ENCODE results near the gene SFXN5. TPM values are rescaled to one million over a fixed set of nuclear protein-coding genes. Genes with fewer than 3 reads are reported as not detected.
A peak's percentile ranks its signal among the peaks of the same experiment; 100 is the strongest.

SFXN5 gene
- total and polyA plus RNA-seq, 2 of the 8 experiments (the other 6 are each of a cell fraction or from before 2014, with no cell fraction given), result 29.3 to 33.1 TPM

- TF ChIP-seq CTBP2 (IDR thresholded peaks at IDR 0.05; ENCODE audit: borderline replicate concordance, insufficient read depth, insufficient read length, low read length) (peak; percentile 86), RAD21 (IDR thresholded peaks at IDR 0.05 in 1 of 2, conservative IDR thresholded peaks at IDR 0.05 in 1 of 2; ENCODE audit: low read depth in 2 of 2, low read length in 2 of 2) (peak; percentile 17 to 30; a peak in 3 of 4 replicates), SIN3A (conservative IDR thresholded peaks at IDR 0.05 in 1 of 2, IDR thresholded peaks at IDR 0.05 in 1 of 2; ENCODE audit: low read depth in 1 of 2, low read length in 2 of 2) (peak; percentile 57 to 79; a peak in 2 of 4 replicates), YY1 (IDR thresholded peaks at IDR 0.05; ENCODE audit: low read depth, low read length) (peak; percentile 79; the same call in 1 of the 2 replicates), SAP30 (IDR thresholded peaks at IDR 0.05; ENCODE audit: insufficient read depth, insufficient replicate concordance, low read length) (no peak), GTF2F1 (IDR thresholded peaks at IDR 0.05; ENCODE audit: borderline replicate concordance, low read depth, low read length) (no peak), TEAD4 (IDR thresholded peaks at IDR 0.05; ENCODE audit: low read depth, low read length) (peak; percentile 42; the same call in 1 of the 2 replicates), TAF7 (optimal IDR thresholded peaks at IDR 0.05; ENCODE audit: borderline replicate concordance, low read depth, low read length) (no peak), SIX5 (IDR thresholded peaks at IDR 0.05; ENCODE audit: low read depth, low read length) (no peak)
Observed at GRCh38 chr2:72963423-72964145, 107.9 kb downstream of the SFXN5 start (continued).
